Measurements from ENCODE around the gene DDX19B. TPM values are rescaled to one million over a fixed set of nuclear protein-coding genes. Genes with fewer than 3 reads are reported as not detected.

Gene DDX19B
- total and polyA plus RNA-seq, 4 donors, result 13.8 to 29.7 (median 23.7) TPM

Other genes with a start within 250 kb of the DDX19B start
- 10 to 100 TPM; 36.0 to 38.8 TPM for gene PDPR, start 184.9 kb upstream of the DDX19B start, total RNA-seq
- gene PDPR, start 184.9 kb upstream of the DDX19B start, polyA plus RNA-seq, result 10 to 100 TPM in 1 of 2 donors, 1 to 10 TPM in 1; 2.9 to 14.2 TPM
- gene CLEC18C, start 125.4 kb upstream of the DDX19B start, total RNA-seq, result 1 to 10 TPM; 1.1 to 1.3 TPM
- gene CLEC18C, start 125.4 kb upstream of the DDX19B start, polyA plus RNA-seq, result under 1 TPM; 0.08 to 0.88 TPM
- gene EXOSC6, start 47.2 kb upstream of the DDX19B start, total RNA-seq, result 10 to 100 TPM; 13.4 to 20.0 TPM
- gene EXOSC6, start 47.2 kb upstream of the DDX19B start, polyA plus RNA-seq, result 10 to 100 TPM in 1 of 2 donors, 1 to 10 TPM in 1; 4.1 to 11.7 TPM
- 10 to 100 TPM; 60.0 to 64.2 TPM for gene AARS1, start 9.7 kb upstream of the DDX19B start, total RNA-seq
- 10 to 100 TPM; 19.5 to 40.3 TPM for gene AARS1, start 9.7 kb upstream of the DDX19B start, polyA plus RNA-seq
- gene DDX19A, start 47.7 kb downstream of the DDX19B start, total RNA-seq, result 10 to 100 TPM; 32.9 to 36.7 TPM
- gene DDX19A, start 47.7 kb downstream of the DDX19B start, polyA plus RNA-seq, result 10 to 100 TPM; 12.1 to 31.1 TPM
- 10 to 100 TPM; 28.3 to 39.5 TPM for gene ST3GAL2, start 139.9 kb downstream of the DDX19B start, total RNA-seq
- 1 to 10 TPM; 4.1 to 8.5 TPM for gene ST3GAL2, start 139.9 kb downstream of the DDX19B start, polyA plus RNA-seq
- gene FCSK, start 155.4 kb downstream of the DDX19B start, total RNA-seq, result 10 to 100 TPM; 11.0 to 14.8 TPM
- 10 to 100 TPM in 1 of 2 donors, 1 to 10 TPM in 1; 5.4 to 21.2 TPM for gene FCSK, start 155.4 kb downstream of the DDX19B start, polyA plus RNA-seq
- 10 to 100 TPM; 35.7 to 44.6 TPM for gene COG4, start 224.4 kb downstream of the DDX19B start, total RNA-seq
- gene COG4, start 224.4 kb downstream of the DDX19B start, polyA plus RNA-seq, result 10 to 100 TPM; 18.2 to 96.2 TPM
- gene SF3B3, start 224.6 kb downstream of the DDX19B start, total RNA-seq, result 100 to 1,000 TPM; 137 to 175 TPM
- 10 to 100 TPM; 15.3 to 55.2 TPM for gene SF3B3, start 224.6 kb downstream of the DDX19B start, polyA plus RNA-seq

All from aorta (tissue), 4 donors.